Pancreas (tissue), 10 donors: ENCODE measurements around the gene PKNOX2. TPM values are rescaled to one million over a fixed set of nuclear protein-coding genes. Genes with fewer than 3 reads are reported as not detected.

ENCODE experiments used
- ATAC-seq, 4 donors: fragments of 200-7000 bp; cut with Tn5 transposase; one replicate each; pipeline versions ENCODE4 v1.8.0 to v1.9.1; 2020; ENCODE audit warnings: mild to moderate bottlenecking in 4 of 4, moderate library complexity in 4 of 4
- DNase-seq, 6 donors: peaks; one replicate each; pipeline ENCODE4 v3.0.0-alpha.2; 2020
- FAIRE-seq: peaks from 2 replicates; lab custom pipeline; 2012; peaks lifted over from hg19 to GRCh38; lab: Jason Lieb, UNC
- H3K27ac ChIP-seq, 4 donors: fragments of 200-600 bp; sonication (generic); 1 replicate in 3 of 4; 2 replicates in 1 of 4; pipeline versions ENCODE4 v1.5.0 to v1.8.0; 2020
- H3K27me3 ChIP-seq, 4 donors: fragments of 200-600 bp; one replicate each; pipeline ENCODE4 v1.8.0; 2021
- H3K36me3 ChIP-seq, 3 donors: fragments of 200-600 bp; sonication (generic) in 1 of 3; one replicate each; pipeline versions ENCODE4 v1.5.0 to v1.8.0; 2020 to 2021
- H3K4me1 ChIP-seq, 3 donors: fragments of 200-600 bp; one replicate each; pipeline ENCODE4 v1.8.0; 2021
- H3K4me3 ChIP-seq, 4 donors: fragments of 200-600 bp; sonication (generic) in 2 of 4; one replicate each; pipeline versions ENCODE4 v1.5.0 to v1.8.0; 2020 to 2021
- H3K9me3 ChIP-seq, 4 donors: fragments of 200-600 bp; one replicate each; pipeline ENCODE4 v1.8.0; 2021
- WGBS, 2 donors: extraction: QIAGEN DNeasy Blood & Tissue Kit; methylation state at CpG; one replicate each; pipeline ENCODE4 v1.1.7; 2013; 5-methylcytosine and 5-hydroxymethylcytosine counted together
- intact Hi-C, 3 donors: fragments of 100-400 bp; cut with DNase I; formaldehyde crosslinking; loops; one replicate each; pipeline versions ENCODE4 v1.11.1 to v1.14.2; 2022
- polyA plus RNA-seq, 2 donors: library from polyadenylated mRNA; stranded (reverse); fragments of 200-250 nt; gene quantifications; one replicate each; pipeline ENCODE4 v1.2.3, GENCODE V29; 2013
- total RNA-seq, 6 donors: library from RNA; stranded (reverse); fragmentation: NEBNext Ultra II Directional in 4 of 6; extraction: Animal tissue kit (Norgen Biotek cat#: 25700) in 4 of 6; gene quantifications; one replicate each; pipeline versions ENCODE4 v1.2.1 to v1.2.4, GENCODE V29; 2021 to 2023
- TF ChIP-seq, protein P1 (sequence below), 4 donors: fragments of 200-600 bp; sonication (generic) in 3 of 4; IDR thresholded peaks; one replicate each; pipeline versions ENCODE4 v1.5.0 to v1.8.0; 2021; ENCODE audit warnings: antibody characterized with exemption in 4 of 4
- donor health status: healthy with polysubstance abuse.
- donor health status: DM: no; HTN: no; CAD: no; lungs with moderate emphysema.
- donor health status: DM: no; HTN: no; CAD: no.
- donor health status: control.
- donor health status: control.
- donor health status: Bipolar disorder and iron deficiency.
- donor health status: DM: yes; HTN: yes; CAD: no.
- donor health status: DM: no; HTN: no; CAD: no.
- donor health status: DM: no; HTN: no; CAD: no.
- donor health status: DM: yes; HTN: yes; CAD: no.

The PKNOX2 gene
- total and polyA plus RNA-seq, 8 donors = 3.4 to 8.1 (median 5.8) TPM

DNA sequence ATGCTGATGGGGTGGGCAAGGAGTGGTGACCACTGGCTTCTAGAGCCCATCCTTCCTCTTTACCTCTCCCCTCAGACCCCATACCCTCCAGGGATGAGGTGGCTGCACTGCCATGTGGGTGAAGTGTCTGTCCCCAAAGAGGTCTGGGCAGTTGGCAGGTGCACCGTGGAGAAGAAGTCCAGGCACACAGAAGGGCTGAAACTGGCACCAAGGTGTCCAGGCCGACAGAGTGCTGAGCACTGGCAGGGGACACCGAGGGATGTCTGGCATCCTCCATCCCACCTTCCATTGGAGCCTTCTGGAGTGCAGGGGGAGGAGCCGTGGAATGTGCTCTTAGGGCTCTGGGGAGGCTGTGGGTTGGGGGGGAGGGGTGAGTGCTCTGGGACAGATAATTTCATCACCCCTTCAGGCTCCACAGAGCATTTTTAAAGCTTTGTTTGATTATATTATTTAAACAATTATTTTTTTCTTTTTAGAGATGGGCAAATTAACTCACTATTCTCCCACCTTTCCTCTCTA is 37.9 kb downstream of the PKNOX2 start:
- TF ChIP-seq, protein P1, sequence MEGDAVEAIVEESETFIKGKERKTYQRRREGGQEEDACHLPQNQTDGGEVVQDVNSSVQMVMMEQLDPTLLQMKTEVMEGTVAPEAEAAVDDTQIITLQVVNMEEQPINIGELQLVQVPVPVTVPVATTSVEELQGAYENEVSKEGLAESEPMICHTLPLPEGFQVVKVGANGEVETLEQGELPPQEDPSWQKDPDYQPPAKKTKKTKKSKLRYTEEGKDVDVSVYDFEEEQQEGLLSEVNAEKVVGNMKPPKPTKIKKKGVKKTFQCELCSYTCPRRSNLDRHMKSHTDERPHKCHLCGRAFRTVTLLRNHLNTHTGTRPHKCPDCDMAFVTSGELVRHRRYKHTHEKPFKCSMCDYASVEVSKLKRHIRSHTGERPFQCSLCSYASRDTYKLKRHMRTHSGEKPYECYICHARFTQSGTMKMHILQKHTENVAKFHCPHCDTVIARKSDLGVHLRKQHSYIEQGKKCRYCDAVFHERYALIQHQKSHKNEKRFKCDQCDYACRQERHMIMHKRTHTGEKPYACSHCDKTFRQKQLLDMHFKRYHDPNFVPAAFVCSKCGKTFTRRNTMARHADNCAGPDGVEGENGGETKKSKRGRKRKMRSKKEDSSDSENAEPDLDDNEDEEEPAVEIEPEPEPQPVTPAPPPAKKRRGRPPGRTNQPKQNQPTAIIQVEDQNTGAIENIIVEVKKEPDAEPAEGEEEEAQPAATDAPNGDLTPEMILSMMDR (IDR thresholded peaks at IDR 0.05) = no peak
- Histone ChIP-seq H3K27ac (peak overlapping the region; percentile 41 to 79 (median 70)), H3K4me3 (no peak overlapping the region), H3K27me3 (no peaks in the 10 kb centered on the region), H3K9me3 (no peaks in the 10 kb centered on the region), H3K36me3 (no peaks in the 10 kb centered on the region), H3K4me1 (peaks cover 3 to 7% (median 7%) of the 10 kb centered on the region in 3 donors)
- ATAC-seq = peak in 2 of 4 donors; percentile 5 to 8
- 66 to 80% methylated on average over 4 of the region's 4 CpGs for WGBS, 2 donors
- intact Hi-C loops = no loop called here
- no peak for FAIRE-seq
- no peak for DNase-seq

DNA sequence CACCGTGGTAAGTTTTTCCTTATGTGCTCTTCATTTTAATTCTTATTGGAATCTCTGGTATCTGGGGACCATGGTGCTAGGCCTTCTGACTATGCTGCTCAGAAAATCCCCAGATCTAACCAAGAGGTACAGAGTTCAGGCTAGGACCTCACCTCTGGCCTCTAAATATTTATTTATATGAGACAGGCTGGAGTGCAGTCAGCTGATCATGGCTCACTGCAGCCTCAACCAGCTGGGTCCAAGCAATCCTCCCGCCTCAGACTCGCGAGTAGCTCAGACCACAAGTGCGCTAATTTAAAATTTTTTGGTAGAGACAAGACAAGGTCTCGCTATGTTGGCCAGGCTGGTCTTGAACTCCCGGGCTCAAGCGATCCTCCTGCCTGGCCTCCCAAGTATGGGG is 38.4 kb downstream of the PKNOX2 start:
- H3K27ac ChIP-seq = no peak overlapping the region
- FAIRE-seq = no peak
- H3K27me3 ChIP-seq = no peaks in the 10 kb centered on the region
- WGBS, 2 donors = 93 to 94% methylated on average over 8 of the region's 8 CpGs
- H3K4me1 ChIP-seq = peaks cover 3 to 7% (median 7%) of the 10 kb centered on the region in 3 donors
- TF ChIP-seq, protein P1 (IDR thresholded peaks at IDR 0.05) = no peak
- intact Hi-C loops = no loop called here
- H3K9me3 ChIP-seq = no peaks in the 10 kb centered on the region
- no peaks in the 10 kb centered on the region for H3K36me3 ChIP-seq
- ATAC-seq = no peak
- H3K4me3 ChIP-seq = no peak overlapping the region
- DNase-seq = no peak

DNA sequence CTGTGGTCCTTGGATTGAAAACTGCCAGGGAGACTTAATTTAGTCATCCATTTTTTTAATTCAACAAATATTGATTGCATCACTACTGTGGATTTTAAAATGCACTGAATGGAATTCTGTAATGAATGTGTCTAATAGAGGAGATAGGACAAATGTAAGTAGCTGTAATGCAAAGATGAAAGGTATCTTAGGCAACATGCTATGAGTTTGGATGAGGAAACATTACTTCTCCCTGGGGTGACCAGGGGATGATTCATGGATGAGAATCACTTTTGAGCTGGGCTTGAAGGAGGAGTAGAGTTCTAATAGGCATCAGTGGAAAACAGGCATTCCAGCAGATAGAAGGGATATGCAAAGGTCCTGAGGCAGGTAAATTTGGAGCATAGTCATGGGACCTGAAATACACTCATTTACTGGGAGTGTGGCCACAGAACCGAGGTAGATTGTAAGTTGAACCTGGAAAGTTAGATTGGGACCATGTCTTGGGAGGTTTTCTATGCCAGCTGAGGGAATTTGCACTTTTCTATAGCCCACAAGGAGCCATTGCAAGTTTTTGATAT is 43.4 kb downstream of the PKNOX2 start:
- Histone ChIP-seq H3K9me3 (no peaks in the 10 kb centered on the region), H3K4me3 (no peak overlapping the region), H3K27me3 (no peaks in the 10 kb centered on the region), H3K4me1 (peaks cover 0 to 5% (median 0%) of the 10 kb centered on the region in 3 donors), H3K27ac (no peak overlapping the region), H3K36me3 (no peaks in the 10 kb centered on the region)
- WGBS, 2 donors = 0% methylated on average over 1 of the region's 1 CpG
- FAIRE-seq = no peak
- TF ChIP-seq, protein P1 (IDR thresholded peaks at IDR 0.05) = no peak
- no peak for ATAC-seq
- no peak for DNase-seq
- intact Hi-C loops = no loop called here

DNA sequence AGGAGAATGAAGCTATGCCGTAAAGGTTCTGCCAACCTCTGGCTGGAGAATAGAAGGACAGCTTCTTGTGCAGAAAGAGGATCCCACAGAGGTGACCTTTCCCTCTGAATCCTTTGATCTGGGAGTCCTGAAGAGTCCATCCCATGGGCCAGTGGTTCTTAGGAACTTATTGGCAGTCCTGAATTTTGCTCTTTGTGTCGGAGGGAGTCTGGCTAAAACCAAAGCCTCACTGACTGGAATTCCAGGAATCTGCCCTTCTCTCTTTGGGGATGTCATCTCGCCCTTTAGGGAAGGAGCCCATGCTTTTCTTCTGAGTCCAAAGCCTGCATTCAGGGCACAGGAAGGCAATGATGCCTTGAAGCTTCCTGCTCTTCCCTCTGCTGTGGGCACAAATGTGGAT is 45.5 kb downstream of the PKNOX2 start:
- Histone ChIP-seq H3K9me3 (no peaks in the 10 kb centered on the region), H3K27ac (no peak overlapping the region), H3K4me3 (no peak overlapping the region), H3K4me1 (peaks cover 0 to 5% (median 0%) of the 10 kb centered on the region in 3 donors), H3K36me3 (no peaks in the 10 kb centered on the region), H3K27me3 (no peaks in the 10 kb centered on the region)
- 83 to 86% methylated on average over 3 of the region's 3 CpGs for WGBS, 2 donors
- DNase-seq (no peak), ATAC-seq (no peak), FAIRE-seq (no peak)
- intact Hi-C loops = no loop called here
- TF ChIP-seq, protein P1 (IDR thresholded peaks at IDR 0.05) = no peak
